Thyroid gland (tissue), 4 donors: ENCODE data around the gene ACVR1B.

Source experiments
- POLR2A ChIP-seq, 2 donors: fragments of 450-650 bp; IDR thresholded peaks; one replicate each; pipeline ENCODE4 v1.6.1; 2017; ENCODE audit warnings: antibody characterized with exemption in 2 of 2, mild to moderate bottlenecking in 2 of 2, moderate library complexity in 1 of 2
- TF ChIP-seq, protein P1 (sequence below), 6 experiments: fragments of 200-600 bp in 3 of 6; fragments of 450-650 bp in 3 of 6; sonication (generic) in 3 of 6; IDR thresholded peaks; one replicate each; pipeline ENCODE4 v1.5.1; 2016 to 2019; ENCODE audit warnings: antibody characterized with exemption in 6 of 6, mild to moderate bottlenecking in 2 of 6, inconsistent platforms in 1 of 6, moderate library complexity in 1 of 6

DNA sequence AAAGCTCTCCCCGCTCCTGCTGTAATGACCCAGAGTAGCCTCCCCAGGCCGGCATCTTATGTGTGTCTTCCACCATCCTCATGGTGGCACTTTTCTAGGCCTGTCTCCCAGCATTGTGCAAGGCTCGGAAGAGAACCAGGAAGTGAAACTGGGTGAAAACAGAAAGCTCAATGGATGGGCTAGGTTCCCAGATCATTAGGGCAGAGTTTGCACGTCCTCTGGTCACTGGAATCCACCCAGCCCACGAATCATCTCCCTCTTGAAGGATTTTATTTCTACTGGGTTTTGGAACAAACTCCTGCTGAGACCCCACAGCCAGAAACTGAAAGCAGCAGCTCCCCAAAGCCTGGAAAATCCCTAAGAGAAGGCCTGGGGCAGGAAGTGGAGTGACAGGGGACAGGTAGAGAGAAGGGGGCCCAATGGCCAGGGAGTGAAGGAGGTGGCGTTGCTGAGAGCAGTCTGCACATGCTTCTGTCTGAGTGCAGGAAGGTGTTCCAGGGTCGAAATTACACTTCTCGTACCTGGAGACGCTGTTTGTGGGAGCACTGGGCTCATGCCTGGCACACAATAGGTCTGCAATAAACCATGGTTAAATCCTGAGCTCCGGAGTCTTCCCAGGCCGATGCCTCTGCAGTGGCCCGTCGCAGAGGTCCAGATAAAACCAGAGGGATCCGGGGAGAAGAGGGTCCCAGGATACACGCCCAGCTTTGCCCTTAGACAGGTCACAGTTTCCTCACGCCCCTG lies 28.6 kb upstream of the ACVR1B start:
- TF ChIP-seq, protein P1, sequence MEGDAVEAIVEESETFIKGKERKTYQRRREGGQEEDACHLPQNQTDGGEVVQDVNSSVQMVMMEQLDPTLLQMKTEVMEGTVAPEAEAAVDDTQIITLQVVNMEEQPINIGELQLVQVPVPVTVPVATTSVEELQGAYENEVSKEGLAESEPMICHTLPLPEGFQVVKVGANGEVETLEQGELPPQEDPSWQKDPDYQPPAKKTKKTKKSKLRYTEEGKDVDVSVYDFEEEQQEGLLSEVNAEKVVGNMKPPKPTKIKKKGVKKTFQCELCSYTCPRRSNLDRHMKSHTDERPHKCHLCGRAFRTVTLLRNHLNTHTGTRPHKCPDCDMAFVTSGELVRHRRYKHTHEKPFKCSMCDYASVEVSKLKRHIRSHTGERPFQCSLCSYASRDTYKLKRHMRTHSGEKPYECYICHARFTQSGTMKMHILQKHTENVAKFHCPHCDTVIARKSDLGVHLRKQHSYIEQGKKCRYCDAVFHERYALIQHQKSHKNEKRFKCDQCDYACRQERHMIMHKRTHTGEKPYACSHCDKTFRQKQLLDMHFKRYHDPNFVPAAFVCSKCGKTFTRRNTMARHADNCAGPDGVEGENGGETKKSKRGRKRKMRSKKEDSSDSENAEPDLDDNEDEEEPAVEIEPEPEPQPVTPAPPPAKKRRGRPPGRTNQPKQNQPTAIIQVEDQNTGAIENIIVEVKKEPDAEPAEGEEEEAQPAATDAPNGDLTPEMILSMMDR (IDR thresholded peaks at IDR 0.05) = no peak
- no peak for TF ChIP-seq POLR2A (IDR thresholded peaks at IDR 0.05)
